Measurements from ENCODE around the gene OR10R2. TPM values are rescaled to one million over a fixed set of nuclear protein-coding genes. Genes with fewer than 3 reads are reported as not detected.

The OR10R2 gene
- total and polyA plus RNA-seq, 2 donors from 2014 or later = not detected

- H3K27me3 ChIP-seq (ENCODE audit: control insufficient read depth, insufficient read depth, low read length) = no peaks in the 10 kb centered on the region
- intact Hi-C loops (cut with DNase I) = no loop called here
- no peak for FAIRE-seq
Observed at GRCh38 chr1:158493054-158493453, 21.0 kb downstream of the OR10R2 start.

GRCh38 chr1:158494796-158495195, 22.8 kb downstream of the OR10R2 start:
- FAIRE-seq (no peak), DNase-seq (no peak)
- intact Hi-C loops (cut with DNase I) = no loop called here
- Histone ChIP-seq H3K9ac (ENCODE audit: low read length in 3 of 3) (no peak overlapping the region), H3K36me3 (ENCODE audit: control insufficient read depth in 2 of 3, insufficient read depth in 3 of 3, low read length in 3 of 3) (no peaks in the 10 kb centered on the region), H3K27ac (ENCODE audit: low read depth in 2 of 2, low read length in 2 of 2) (no peak overlapping the region), H3K4me3 (ENCODE audit: low read length in 3 of 3) (no peak overlapping the region), H3K27me3 (ENCODE audit: control insufficient read depth, insufficient read depth, low read length) (no peaks in the 10 kb centered on the region), H3K9me3 (ENCODE audit: control insufficient read depth in 2 of 3, insufficient read depth in 1 of 3, low read length in 3 of 3) (no peaks in the 10 kb centered on the region), H3K4me1 (ENCODE audit: control insufficient read depth in 2 of 3, insufficient read depth in 2 of 3, low read depth in 1 of 3, low read length in 3 of 3) (no peaks in the 10 kb centered on the region)
- no peak for TF ChIP-seq CTCF (IDR thresholded peaks at IDR 0.05; ENCODE audit: borderline replicate concordance, extremely low read depth, insufficient read depth)

More at GRCh38 chr1:158493054-158493453, 21.0 kb downstream of the OR10R2 start:
- TF ChIP-seq CTCF (IDR thresholded peaks at IDR 0.05; ENCODE audit: borderline replicate concordance, extremely low read depth, insufficient read depth) = no peak
- Histone ChIP-seq H3K27ac (ENCODE audit: low read depth in 2 of 2, low read length in 2 of 2) (no peak overlapping the region), H3K9ac (ENCODE audit: low read length in 3 of 3) (no peak overlapping the region), H3K4me3 (ENCODE audit: low read length in 3 of 3) (no peak overlapping the region), H3K9me3 (ENCODE audit: control insufficient read depth in 2 of 3, insufficient read depth in 1 of 3, low read length in 3 of 3) (no peaks in the 10 kb centered on the region), H3K4me1 (ENCODE audit: control insufficient read depth in 2 of 3, insufficient read depth in 2 of 3, low read depth in 1 of 3, low read length in 3 of 3) (no peaks in the 10 kb centered on the region), H3K36me3 (ENCODE audit: control insufficient read depth in 2 of 3, insufficient read depth in 3 of 3, low read length in 3 of 3) (no peaks in the 10 kb centered on the region)
- no peak for DNase-seq

- DNase-seq = peak in 2 of 5 donors; percentile 12 to 26
- H3K4me1 ChIP-seq (ENCODE audit: control insufficient read depth in 2 of 3, insufficient read depth in 2 of 3, low read depth in 1 of 3, low read length in 3 of 3) = no peaks in the 10 kb centered on the region
Observed at GRCh38 chr1:158496374-158496773, 24.4 kb downstream of the OR10R2 start.

More at GRCh38 chr1:158496374-158496773, 24.4 kb downstream of the OR10R2 start:
- H3K4me3 ChIP-seq (ENCODE audit: low read length in 3 of 3) = no peak overlapping the region
- no peaks in the 10 kb centered on the region for H3K9me3 ChIP-seq (ENCODE audit: control insufficient read depth in 2 of 3, insufficient read depth in 1 of 3, low read length in 3 of 3)
- H3K27ac ChIP-seq (ENCODE audit: low read depth in 2 of 2, low read length in 2 of 2) = no peak overlapping the region
- H3K9ac ChIP-seq (ENCODE audit: low read length in 3 of 3) = no peak overlapping the region
- intact Hi-C loops (cut with DNase I) = no loop called here
- no peaks in the 10 kb centered on the region for H3K27me3 ChIP-seq (ENCODE audit: control insufficient read depth, insufficient read depth, low read length)
- H3K36me3 ChIP-seq (ENCODE audit: control insufficient read depth in 2 of 3, insufficient read depth in 3 of 3, low read length in 3 of 3) = no peaks in the 10 kb centered on the region
- TF ChIP-seq CTCF (IDR thresholded peaks at IDR 0.05; ENCODE audit: borderline replicate concordance, extremely low read depth, insufficient read depth) = peak; percentile 35
- no peak for FAIRE-seq
